Measurements from ENCODE around the gene DGUOK. TPM values are rescaled to one million over a fixed set of nuclear protein-coding genes. Genes with fewer than 3 reads are reported as not detected.

DGUOK gene
- total and polyA plus RNA-seq, 2 experiments from 2014 or later = 50.9 to 116 TPM

GRCh38 chr2:73947412-73948018, 20.8 kb downstream of the DGUOK start:
- H3K4me2 ChIP-seq (ENCODE audit: unreplicated experiment) = no peak overlapping the region
- no peak overlapping the region for H3K9ac ChIP-seq
- no peaks in the 10 kb centered on the region for H3F3A ChIP-seq (ENCODE audit: insufficient read depth)
- no peaks in the 10 kb centered on the region for H3K9me3 ChIP-seq (ENCODE audit: low read depth)
- H3K27me3 ChIP-seq (replicated peaks; ENCODE audit: insufficient read depth) = no peaks in the 10 kb centered on the region
- no peak for TF ChIP-seq EZH2 (IDR thresholded peaks at IDR 0.05; ENCODE audit: insufficient read depth, poor library complexity, severe bottlenecking)
- no peak for TF ChIP-seq EZH2phosphoT487 (IDR thresholded peaks at IDR 0.05; ENCODE audit: insufficient read depth, low read depth)
- no peak for DNase-seq
- no peak overlapping the region for H2AFZ ChIP-seq
- H3K4me3 ChIP-seq = no peak overlapping the region
- H3K79me2 ChIP-seq (ENCODE audit: insufficient read depth) = peaks cover 55% of the 10 kb centered on the region
- H3K36me3 ChIP-seq (ENCODE audit: low read depth) = peaks cover 61% of the 10 kb centered on the region
- WGBS, 2 experiments (ENCODE audit: low coverage in 1 of 2, low lambda C conversion rate in 2 of 2, missing lambda C conversion rate in 2 of 2) = 91 to 94% methylated on average over 5 of the region's 5 CpGs
- peaks cover 27% of the 10 kb centered on the region for H4K20me1 ChIP-seq (ENCODE audit: insufficient read depth)
- H3K4me1 ChIP-seq (ENCODE audit: insufficient read depth) = 0 out of 2 replicates have a peak, but pooled peaks cover 3% of the 10 kb centered on the region
- no peak overlapping the region for H3K27ac ChIP-seq
- in situ Hi-C loops (cut with MboI) = no loop called here
- no peaks in the 10 kb centered on the region for H3K9me2 ChIP-seq (ENCODE audit: insufficient read depth)

- Histone ChIP-seq H3K79me2 (ENCODE audit: insufficient read depth) (peaks cover 32% of the 10 kb centered on the region), H3K27me3 (replicated peaks; ENCODE audit: insufficient read depth) (no peaks in the 10 kb centered on the region), H3K9ac (no peak overlapping the region), H3K4me1 (ENCODE audit: insufficient read depth) (0 out of 2 replicates have a peak, but pooled peaks cover 3% of the 10 kb centered on the region), H3K4me3 (no peak overlapping the region), H3K36me3 (ENCODE audit: low read depth) (peaks cover 66% of the 10 kb centered on the region), H3F3A (ENCODE audit: insufficient read depth) (no peaks in the 10 kb centered on the region), H4K20me1 (ENCODE audit: insufficient read depth) (peaks cover 16% of the 10 kb centered on the region), H3K4me2 (ENCODE audit: unreplicated experiment) (no peak overlapping the region), H2AFZ (no peak overlapping the region), H3K27ac (no peak overlapping the region), H3K9me2 (ENCODE audit: insufficient read depth) (no peaks in the 10 kb centered on the region), H3K9me3 (ENCODE audit: low read depth) (no peaks in the 10 kb centered on the region)
- no peak for TF ChIP-seq EZH2phosphoT487 (IDR thresholded peaks at IDR 0.05; ENCODE audit: insufficient read depth, low read depth)
- no peak for TF ChIP-seq EZH2 (IDR thresholded peaks at IDR 0.05; ENCODE audit: insufficient read depth, poor library complexity, severe bottlenecking)
- in situ Hi-C loops (cut with MboI) = no loop called here
- no peak for DNase-seq
Measured at GRCh38 chr2:73949802-73950201, 23.1 kb downstream of the DGUOK start.

- DNase-seq = peak; percentile 68
- Histone ChIP-seq H3K9me3 (ENCODE audit: low read depth) (no peaks in the 10 kb centered on the region), H3F3A (ENCODE audit: insufficient read depth) (no peaks in the 10 kb centered on the region), H3K27me3 (replicated peaks; ENCODE audit: insufficient read depth) (no peaks in the 10 kb centered on the region), H2AFZ (no peak overlapping the region), H3K4me2 (ENCODE audit: unreplicated experiment) (no peak overlapping the region), H3K79me2 (ENCODE audit: insufficient read depth) (peaks cover 4% of the 10 kb centered on the region), H3K9ac (no peak overlapping the region), H3K27ac (no peak overlapping the region), H3K4me1 (ENCODE audit: insufficient read depth) (0 out of 2 replicates have a peak, but pooled peaks cover 3% of the 10 kb centered on the region), H4K20me1 (ENCODE audit: insufficient read depth) (peaks cover 8% of the 10 kb centered on the region; the same call in 1 of the 2 replicates), H3K4me3 (no peak overlapping the region), H3K9me2 (ENCODE audit: insufficient read depth) (no peaks in the 10 kb centered on the region), H3K36me3 (ENCODE audit: low read depth) (peaks cover 51% of the 10 kb centered on the region)
- TF ChIP-seq EZH2 (IDR thresholded peaks at IDR 0.05; ENCODE audit: insufficient read depth, poor library complexity, severe bottlenecking) = no peak
- TF ChIP-seq EZH2phosphoT487 (IDR thresholded peaks at IDR 0.05; ENCODE audit: insufficient read depth, low read depth) = no peak
- whole genome bisulfite sequencing, 2 experiments (ENCODE audit: low coverage in 1 of 2, low lambda C conversion rate in 2 of 2, missing lambda C conversion rate in 2 of 2) = 86 to 88% methylated on average over 12 of the region's 12 CpGs
- in situ Hi-C loops (cut with MboI) = no loop called here
Measured at GRCh38 chr2:73952499-73953446, 26.1 kb downstream of the DGUOK start.

- WGBS, 2 experiments (ENCODE audit: low coverage in 1 of 2, low lambda C conversion rate in 2 of 2, missing lambda C conversion rate in 2 of 2) = 96 to 99% methylated on average over 5 of the region's 5 CpGs
- Histone ChIP-seq H3K4me3 (no peak overlapping the region), H3K9ac (no peak overlapping the region), H3K9me3 (ENCODE audit: low read depth) (no peaks in the 10 kb centered on the region), H4K20me1 (ENCODE audit: insufficient read depth) (peaks cover 8% of the 10 kb centered on the region; the same call in 1 of the 2 replicates), H3K79me2 (ENCODE audit: insufficient read depth) (no peaks in the 10 kb centered on the region; the same call in none of the 2 replicates), H3K27ac (no peak overlapping the region), H2AFZ (no peak overlapping the region), H3K27me3 (replicated peaks; ENCODE audit: insufficient read depth) (no peaks in the 10 kb centered on the region), H3F3A (ENCODE audit: insufficient read depth) (no peaks in the 10 kb centered on the region), H3K9me2 (ENCODE audit: insufficient read depth) (no peaks in the 10 kb centered on the region), H3K36me3 (ENCODE audit: low read depth) (peaks cover 42% of the 10 kb centered on the region), H3K4me2 (ENCODE audit: unreplicated experiment) (no peak overlapping the region), H3K4me1 (ENCODE audit: insufficient read depth) (0 out of 2 replicates have a peak, but pooled peaks cover 3% of the 10 kb centered on the region)
- DNase-seq = no peak
- in situ Hi-C loops (cut with MboI) = no loop called here
- TF ChIP-seq EZH2phosphoT487 (IDR thresholded peaks at IDR 0.05; ENCODE audit: insufficient read depth, low read depth) (no peak), EZH2 (IDR thresholded peaks at IDR 0.05; ENCODE audit: insufficient read depth, poor library complexity, severe bottlenecking) (no peak)
Measured at GRCh38 chr2:73956218-73956865, 29.7 kb downstream of the DGUOK start.
